H1 (cell line): ENCODE results near the gene PLCB4. TPM values are rescaled to one million over a fixed set of nuclear protein-coding genes. Genes with fewer than 3 reads are reported as not detected.

Source experiments
- CTCF ChIA-PET: fragments of 300-600 bp; sonication (Branson Sonifier 250); formaldehyde crosslinking; loops from one replicate; lab custom pipeline; 2021; ENCODE audit not compliant: partially characterized antibody; lab: Charles Lee
- POLR2A ChIA-PET: fragments of 300-600 bp; sonication (Branson Sonifier 250); formaldehyde crosslinking; loops from one replicate; lab custom pipeline; 2021; ENCODE audit warnings: inconsistent platforms; ENCODE audit not compliant: partially characterized antibody; lab: Charles Lee
- DNase-seq, 2 experiments: peaks; one replicate each; pipeline versions ENCODE4 v3.0.0 to v3.0.0-alpha.2; 2010 to 2022; ENCODE audit warnings: low spot score in 2 of 2, low read depth in 1 of 2, mixed read lengths in 1 of 2
- FAIRE-seq: peaks from 2 replicates; lab custom pipeline; 2011; peaks lifted over from hg19 to GRCh38; lab: Jason Lieb, UNC
- H2AFZ ChIP-seq: 2 replicates; pipeline ENCODE4 v1.8.1; 2012; ENCODE audit warnings: low read length, inconsistent platforms
- H2AK5ac ChIP-seq: 2 replicates; pipeline ENCODE4 v1.6.1; 2013; ENCODE audit warnings: low read depth, low read length
- H2BK120ac ChIP-seq: replicated peaks from 2 replicates; pipeline ENCODE3; 2013; ENCODE audit warnings: low read depth, low read length, inconsistent platforms
- H2BK12ac ChIP-seq: 2 replicates; pipeline ENCODE4 v1.6.1; 2013; ENCODE audit warnings: low read depth, low read length
- H2BK15ac ChIP-seq: 2 replicates; pipeline ENCODE4 v1.6.1; 2013; ENCODE audit warnings: low read length
- H2BK20ac ChIP-seq: 2 replicates; pipeline ENCODE4 v1.6.1; 2013; ENCODE audit warnings: low read length
- H2BK5ac ChIP-seq: 2 replicates; pipeline ENCODE4 v1.6.1; 2013; ENCODE audit warnings: low read depth, low read length
- H3K14ac ChIP-seq: 2 replicates; pipeline ENCODE4 v1.6.1; 2013; ENCODE audit warnings: inconsistent platforms; ENCODE audit not compliant: insufficient read length
- H3K18ac ChIP-seq: 2 replicates; pipeline ENCODE4 v1.6.1; 2013; ENCODE audit warnings: low read length; ENCODE audit errors: extremely low read depth
- H3K23ac ChIP-seq: 2 replicates; pipeline ENCODE4 v1.6.1; 2013; ENCODE audit warnings: inconsistent platforms; ENCODE audit not compliant: insufficient read length
- H3K23me2 ChIP-seq: 2 replicates; pipeline ENCODE4 v1.6.1; 2013; ENCODE audit warnings: low read depth, low read length
- H3K27ac ChIP-seq: 2 replicates; pipeline ENCODE4 v1.6.1; 2011; ENCODE audit warnings: low read depth, low read length, inconsistent platforms
- H3K27me3 ChIP-seq, 4 experiments: replicated peaks in 1 of 4; 1 replicate in 1 of 4; 2 replicates in 3 of 4; pipeline versions ENCODE4 v1.6.1 to v1.8.1; 2011 to 2013; ENCODE audit warnings: low read length in 3 of 4, mild to moderate bottlenecking in 3 of 4, inconsistent platforms in 2 of 4, mixed read lengths in 2 of 4, moderate library complexity in 1 of 4; ENCODE audit not compliant: control insufficient read depth in 3 of 4, insufficient read depth in 3 of 4; ENCODE audit errors: extremely low read depth in 1 of 4
- H3K36me3 ChIP-seq, 4 experiments: 2 replicates each; pipeline versions ENCODE4 v1.6.1 to v1.8.1; 2011 to 2013; ENCODE audit warnings: mild to moderate bottlenecking in 4 of 4, low read length in 3 of 4, moderate library complexity in 2 of 4, control low read depth in 1 of 4, inconsistent platforms in 1 of 4; ENCODE audit not compliant: insufficient read depth in 4 of 4, control insufficient read depth in 2 of 4
- H3K4ac ChIP-seq: replicated peaks from 2 replicates; pipeline ENCODE3; 2013; ENCODE audit warnings: low read length, low read depth, mixed read lengths, inconsistent platforms; ENCODE audit not compliant: insufficient read length
- H3K4me1 ChIP-seq, 4 experiments: replicated peaks in 1 of 4; 1 replicate in 1 of 4; 2 replicates in 3 of 4; pipeline versions ENCODE4 v1.6.1 to v1.8.1; 2011 to 2013; ENCODE audit warnings: low read length in 3 of 4, inconsistent platforms in 2 of 4, mixed read lengths in 1 of 4; ENCODE audit not compliant: insufficient read depth in 4 of 4, control insufficient read depth in 3 of 4
- H3K4me2 ChIP-seq, 2 experiments: 2 replicates each; pipeline versions ENCODE4 v1.6.1 to v1.8.1; 2011 to 2013; ENCODE audit warnings: low read depth in 2 of 2, low read length in 2 of 2, control low read depth in 1 of 2, inconsistent platforms in 1 of 2, mild to moderate bottlenecking in 1 of 2; ENCODE audit not compliant: insufficient read depth in 1 of 2
- H3K4me3 ChIP-seq, 4 experiments: fragments of 200-600, 300-600 bp in 1 of 4; sonication (generic), shearing (Covaris generic), sonication (Bioruptor Twin) in 1 of 4; 2 replicates each; pipeline versions ENCODE4 v1.5.1 to v1.8.1; 2011 to 2016; ENCODE audit warnings: low read length in 4 of 4, low read depth in 3 of 4, control low read depth in 2 of 4, inconsistent platforms in 2 of 4, mild to moderate bottlenecking in 2 of 4, mixed read lengths in 1 of 4, moderate library complexity in 1 of 4; ENCODE audit not compliant: insufficient read depth in 2 of 4; ENCODE audit errors: extremely low read depth in 1 of 4
- H3K56ac ChIP-seq: replicated peaks from 2 replicates; pipeline ENCODE3; 2013; ENCODE audit warnings: low read depth, mild to moderate bottlenecking, mixed read lengths, low read length, inconsistent platforms; ENCODE audit not compliant: insufficient read length
- H3K79me1 ChIP-seq: 2 replicates; pipeline ENCODE4 v1.6.1; 2013; ENCODE audit warnings: low read depth, low read length, control low read depth
- H3K79me2 ChIP-seq, 2 experiments: 2 replicates each; pipeline versions ENCODE4 v1.6.1 to v1.8.1; 2012 to 2013; ENCODE audit warnings: low read length in 2 of 2, mild to moderate bottlenecking in 2 of 2, inconsistent platforms in 1 of 2; ENCODE audit not compliant: insufficient read depth in 2 of 2, control insufficient read depth in 1 of 2
- H3K9ac ChIP-seq, 4 experiments: replicated peaks in 1 of 4; 1 replicate in 1 of 4; 2 replicates in 3 of 4; pipeline versions ENCODE4 v1.6.1 to v1.8.1; 2011 to 2013; ENCODE audit warnings: low read depth in 3 of 4, low read length in 3 of 4, control low read depth in 2 of 4, mild to moderate bottlenecking in 2 of 4, moderate library complexity in 2 of 4, inconsistent platforms in 1 of 4; ENCODE audit errors: extremely low read depth in 1 of 4
- H3K9me3 ChIP-seq, 2 experiments: 2 replicates each; pipeline versions ENCODE4 v1.6.1 to v1.8.1; 2012 to 2013; ENCODE audit warnings: mild to moderate bottlenecking in 2 of 2, moderate library complexity in 2 of 2, control low read depth in 1 of 2, inconsistent platforms in 1 of 2, low read depth in 1 of 2, low read length in 1 of 2, mixed read lengths in 1 of 2; ENCODE audit not compliant: insufficient read depth in 2 of 2
- H4K20me1 ChIP-seq, 2 experiments: replicated peaks in 1 of 2; 2 replicates each; pipeline versions ENCODE3 to v1.8.1; 2011 to 2013; ENCODE audit warnings: inconsistent platforms in 2 of 2, low read length in 2 of 2, mild to moderate bottlenecking in 1 of 2; ENCODE audit not compliant: insufficient read depth in 2 of 2, control insufficient read depth in 1 of 2
- H4K5ac ChIP-seq: 2 replicates; pipeline ENCODE4 v1.6.1; 2013; ENCODE audit warnings: low read length, low read depth, mixed read lengths, inconsistent platforms; ENCODE audit not compliant: insufficient read length
- H4K8ac ChIP-seq: 2 replicates; pipeline ENCODE4 v1.8.0; 2013; ENCODE audit warnings: mild to moderate bottlenecking, moderate library complexity, low read length, inconsistent platforms; ENCODE audit not compliant: insufficient read depth; ENCODE audit errors: extremely low read depth
- H4K91ac ChIP-seq: replicated peaks from 2 replicates; pipeline ENCODE3; 2013; ENCODE audit warnings: low read length, mixed read lengths, inconsistent platforms; ENCODE audit not compliant: insufficient read length
- ATF2 ChIP-seq: IDR thresholded peaks from 2 replicates; pipeline ENCODE4 v1.6.1; 2012; ENCODE audit warnings: low read length, inconsistent platforms
- CEBPB ChIP-seq: IDR thresholded peaks from 2 replicates; pipeline ENCODE4 v1.6.1; 2012; ENCODE audit warnings: low read depth, low read length
- CHD2 ChIP-seq: IDR thresholded peaks from 2 replicates; pipeline ENCODE4 v1.6.1; 2012; ENCODE audit warnings: low read length, improper control_type of control experiment
- CREB1 ChIP-seq: IDR thresholded peaks from 2 replicates; pipeline ENCODE4 v1.6.1; 2012; ENCODE audit warnings: inconsistent platforms
- EGR1 ChIP-seq: IDR thresholded peaks from 2 replicates; pipeline ENCODE4 v1.6.1; 2011; ENCODE audit warnings: low read depth, low read length, borderline replicate concordance
- GTF2F1 ChIP-seq: IDR thresholded peaks from 2 replicates; pipeline ENCODE4 v1.6.1; 2012; ENCODE audit warnings: low read depth, low read length, improper control_type of control experiment, borderline replicate concordance
- KDM1A ChIP-seq: fragments of 200-600, 300-600 bp; sonication (generic); IDR thresholded peaks from 2 replicates; pipeline ENCODE4 v1.7.1; 2016; ENCODE audit warnings: mild to moderate bottlenecking, low read length, borderline replicate concordance
- PHF8 ChIP-seq: fragments of 200-600 bp; sonication (generic); conservative IDR thresholded peaks from 2 replicates; pipeline ENCODE4 v1.7.1; 2012; ENCODE audit warnings: low read depth, mild to moderate bottlenecking, inconsistent platforms, low read length, moderate library complexity
- RBBP5 ChIP-seq: IDR thresholded peaks from 2 replicates; pipeline ENCODE4 v1.7.1; 2012; ENCODE audit warnings: low read depth, mild to moderate bottlenecking, inconsistent platforms, low read length, moderate library complexity, borderline replicate concordance
- RFX5 ChIP-seq: IDR thresholded peaks from 2 replicates; pipeline ENCODE4 v1.6.1; 2011; ENCODE audit warnings: low read depth, low read length, improper control_type of control experiment, borderline replicate concordance
- SP4 ChIP-seq: IDR thresholded peaks from 2 replicates; pipeline ENCODE4 v1.6.1; 2012; ENCODE audit warnings: low read length, inconsistent platforms
- TCF12 ChIP-seq: IDR thresholded peaks from 2 replicates; pipeline ENCODE4 v1.6.1; 2011; ENCODE audit warnings: low read depth, mild to moderate bottlenecking, low read length
- WGBS, 2 experiments: shearing (Covaris generic) in 1 of 2; methylation state at CpG; one replicate each; pipeline versions ENCODE4 v1.1.6 to v1.1.7; 2013 to 2015; ENCODE audit warnings: low lambda C conversion rate in 2 of 2, mixed read lengths in 2 of 2, inconsistent platforms in 1 of 2, low coverage in 1 of 2, missing lambda C conversion rate in 1 of 2; ENCODE audit not compliant: insufficient replicate concordance in 2 of 2, insufficient coverage in 1 of 2, insufficient read length in 1 of 2; ENCODE audit errors: extremely low coverage in 1 of 2, missing lambda C conversion rate in 1 of 2; 5-methylcytosine and 5-hydroxymethylcytosine counted together
- polyA plus RNA-seq, 7 experiments: library from polyadenylated mRNA; depleted of rRNA in 3 of 7; stranded (reverse) in 5 of 7; unstranded in 2 of 7; fragments of >200 nt in 5 of 7; fragments of 200-250 nt in 2 of 7; gene quantifications; 1 replicate in 5 of 7; 2 replicates in 1 of 7; 4 replicates in 1 of 7; pipeline versions ENCODE4 v1.2.1 to v1.2.3, GENCODE V29; 2011 to 2013; ENCODE audit warnings: missing spikeins in 2 of 7, mixed read lengths in 2 of 7
- total RNA-seq: library from RNA; stranded (reverse); fragmentation: NEBNext Ultra II Directional; extraction: Animal tissue kit (Norgen Biotek cat#: 25700); gene quantifications from 2 replicates; pipeline ENCODE4 v1.2.1, GENCODE V29; 2021
- TF ChIP-seq, protein P1 (sequence below): IDR thresholded peaks from 2 replicates; pipeline ENCODE4 v1.6.1; 2011; ENCODE audit warnings: low read depth, mild to moderate bottlenecking, low read length; ENCODE audit not compliant: insufficient read depth

Gene PLCB4
- total and polyA plus RNA-seq, 2 of the 8 experiments (the other 6 are each of a cell fraction or from before 2014, with no cell fraction given): 3.2 to 14.1 TPM

DNA sequence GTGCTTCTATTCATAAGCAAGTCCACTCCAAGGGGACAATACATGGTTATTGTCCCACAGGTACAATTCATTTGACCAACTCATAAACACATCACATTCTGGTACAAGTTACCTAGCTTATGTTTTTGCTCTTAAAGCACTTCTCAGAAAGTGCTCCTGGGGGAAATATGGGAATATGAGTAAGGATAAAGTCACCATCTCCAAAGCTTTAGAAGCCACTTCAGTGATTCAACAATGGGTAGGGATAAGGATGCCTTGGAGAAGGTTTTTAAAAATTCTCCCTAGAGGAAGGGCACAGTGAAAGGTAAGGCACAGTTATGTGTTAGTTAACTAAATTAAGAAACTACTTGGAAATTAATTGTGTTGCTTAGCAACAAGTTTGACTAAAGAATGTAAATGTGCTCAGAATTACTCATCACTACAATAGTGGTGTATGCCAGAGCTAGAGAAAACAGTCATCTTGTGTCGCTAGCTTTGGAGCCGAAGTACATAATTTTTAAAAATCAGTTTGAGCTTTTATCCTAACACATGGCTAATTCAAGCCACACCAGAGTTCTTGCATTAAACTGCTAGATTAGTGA is 406.0 kb downstream of the PLCB4 start:
- H3K9me3 ChIP-seq: no peaks in the 10 kb centered on the region
- no peak overlapping the region for H3K4me3 ChIP-seq
- no peak overlapping the region for H3K14ac ChIP-seq
- no peak overlapping the region for H3K9ac ChIP-seq
- H3K36me3 ChIP-seq: no peaks in the 10 kb centered on the region
- H4K8ac ChIP-seq: no peak overlapping the region
- no peak overlapping the region for H2BK20ac ChIP-seq
- H3K4me1 ChIP-seq: no peaks in the 10 kb centered on the region
- no peak for DNase-seq
- no peak overlapping the region for H3K56ac ChIP-seq
- no peaks in the 10 kb centered on the region for H3K79me2 ChIP-seq
- no peak overlapping the region for H2BK15ac ChIP-seq
- no peak overlapping the region for H3K27ac ChIP-seq
- no peak overlapping the region for H2BK120ac ChIP-seq
- no peak overlapping the region for H3K23ac ChIP-seq
- no peaks in the 10 kb centered on the region for H3K23me2 ChIP-seq
- H4K91ac ChIP-seq: no peak overlapping the region
- no peaks in the 10 kb centered on the region for H3K79me1 ChIP-seq
- CTCF ChIA-PET: interaction anchor here (0.5 to 3.9 kb wide), 9 partner anchors 7 to 142 kb away, joined by 3 to 24 read pairs (median 4); no protein-coding TSS in a partner anchor
- no peak overlapping the region for H2BK12ac ChIP-seq
- FAIRE-seq: no peak
- no peaks in the 10 kb centered on the region for H3K27me3 ChIP-seq
- H3K4ac ChIP-seq: no peak overlapping the region
- H4K5ac ChIP-seq: no peak overlapping the region
- POLR2A ChIA-PET: no interaction called here
- no peaks in the 10 kb centered on the region for H4K20me1 ChIP-seq
- H2AK5ac ChIP-seq: no peak overlapping the region
- H2BK5ac ChIP-seq: no peak overlapping the region
- 93% methylated on average over 2 of the region's 2 CpGs; no CpG with 5 or more reads in 1 of the 2 experiments for WGBS, 2 experiments
- H3K4me2 ChIP-seq: no peak overlapping the region
- no peak overlapping the region for H3K18ac ChIP-seq
- no peak overlapping the region for H2AFZ ChIP-seq
- TF ChIP-seq RBBP5: no peak
- no peak for TF ChIP-seq ATF2
- TF ChIP-seq CREB1: no peak
- no peak for TF ChIP-seq SP4
- no peak for TF ChIP-seq EGR1
- no peak for TF ChIP-seq CHD2
- TF ChIP-seq CEBPB: no peak
- no peak for TF ChIP-seq TCF12
- no peak for TF ChIP-seq RFX5
- no peak for TF ChIP-seq PHF8
- TF ChIP-seq, protein P1, sequence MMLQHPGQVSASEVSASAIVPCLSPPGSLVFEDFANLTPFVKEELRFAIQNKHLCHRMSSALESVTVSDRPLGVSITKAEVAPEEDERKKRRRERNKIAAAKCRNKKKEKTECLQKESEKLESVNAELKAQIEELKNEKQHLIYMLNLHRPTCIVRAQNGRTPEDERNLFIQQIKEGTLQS: no peak
- no peak for TF ChIP-seq KDM1A
- no peak for TF ChIP-seq GTF2F1
